Kidney epithelial cell (primary cell): ENCODE measurements around the gene NFYC. TPM values are rescaled to one million over a fixed set of nuclear protein-coding genes. Genes with fewer than 3 reads are reported as not detected.

ENCODE experiments used
- DNase-seq: peaks from one replicate; pipeline ENCODE4 v3.0.0-alpha.2; 2010; ENCODE audit warnings: low read depth
- H3K27me3 ChIP-seq: 2 replicates; pipeline ENCODE4 v1.6.0; 2011; ENCODE audit warnings: low read length; ENCODE audit not compliant: control insufficient read depth, insufficient read depth
- H3K36me3 ChIP-seq: 2 replicates; pipeline ENCODE4 v1.5.1; 2011; ENCODE audit warnings: low read length; ENCODE audit not compliant: control insufficient read depth, insufficient read depth
- H3K4me3 ChIP-seq: 2 replicates; pipeline ENCODE4 v1.5.1; 2011; ENCODE audit warnings: low read depth, mild to moderate bottlenecking, control low read depth, low read length
- total RNA-seq: library from RNA; depleted of rRNA; stranded (reverse); fragments of >200 nt; gene quantifications from 2 replicates; pipeline ENCODE4 v1.2.3, GENCODE V29; 2015
- TF ChIP-seq, protein P1 (sequence below): IDR thresholded peaks from 2 replicates; pipeline ENCODE4 v1.5.1; 2011; ENCODE audit warnings: mild to moderate bottlenecking, moderate library complexity, low read length, control low read depth, inconsistent platforms; ENCODE audit not compliant: insufficient read depth, poor library complexity, severe bottlenecking

The NFYC gene
- total RNA-seq, 1 donor from 2014 or later = 44.4 TPM

DNA sequence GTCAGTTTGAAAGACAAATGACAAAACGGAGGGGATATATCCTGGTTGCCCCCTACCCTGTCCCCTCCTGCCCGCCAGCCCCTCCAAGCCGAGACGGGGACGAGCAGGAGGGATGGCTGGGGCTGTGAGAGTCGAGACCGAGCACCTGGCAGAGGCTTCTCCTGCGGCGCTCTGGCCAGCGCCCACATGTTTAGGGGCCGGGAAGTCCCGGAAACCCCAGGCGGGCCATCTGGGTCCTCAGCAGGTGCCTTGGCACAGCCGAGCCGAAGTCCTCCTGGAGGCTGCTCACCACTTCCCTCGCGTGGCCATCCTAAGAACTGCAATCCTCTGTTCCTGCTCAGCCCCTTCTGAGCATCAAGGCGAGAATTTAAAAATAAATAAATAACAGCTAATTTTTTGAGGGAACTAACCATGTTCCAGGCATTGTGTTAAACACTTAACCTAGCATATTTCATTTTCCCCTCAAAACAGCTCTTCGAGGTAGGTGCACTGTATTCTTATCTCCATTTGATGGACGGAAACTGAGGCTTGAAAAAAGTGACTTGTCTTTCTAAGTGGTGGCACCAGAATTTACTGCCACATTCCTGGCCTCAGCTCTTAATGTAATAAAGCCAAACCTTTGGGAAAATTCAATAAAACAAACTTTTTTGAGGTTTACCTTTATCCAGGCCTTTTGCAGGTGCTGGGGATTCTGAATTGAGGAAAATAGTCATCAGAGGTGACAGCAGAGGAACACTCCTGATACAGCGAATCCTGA is 22.6 kb upstream of the NFYC start:
- Histone ChIP-seq H3K27me3 (no peaks in the 10 kb centered on the region), H3K36me3 (no peaks in the 10 kb centered on the region), H3K4me3 (no peak overlapping the region)
- no peak for DNase-seq
- TF ChIP-seq, protein P1, sequence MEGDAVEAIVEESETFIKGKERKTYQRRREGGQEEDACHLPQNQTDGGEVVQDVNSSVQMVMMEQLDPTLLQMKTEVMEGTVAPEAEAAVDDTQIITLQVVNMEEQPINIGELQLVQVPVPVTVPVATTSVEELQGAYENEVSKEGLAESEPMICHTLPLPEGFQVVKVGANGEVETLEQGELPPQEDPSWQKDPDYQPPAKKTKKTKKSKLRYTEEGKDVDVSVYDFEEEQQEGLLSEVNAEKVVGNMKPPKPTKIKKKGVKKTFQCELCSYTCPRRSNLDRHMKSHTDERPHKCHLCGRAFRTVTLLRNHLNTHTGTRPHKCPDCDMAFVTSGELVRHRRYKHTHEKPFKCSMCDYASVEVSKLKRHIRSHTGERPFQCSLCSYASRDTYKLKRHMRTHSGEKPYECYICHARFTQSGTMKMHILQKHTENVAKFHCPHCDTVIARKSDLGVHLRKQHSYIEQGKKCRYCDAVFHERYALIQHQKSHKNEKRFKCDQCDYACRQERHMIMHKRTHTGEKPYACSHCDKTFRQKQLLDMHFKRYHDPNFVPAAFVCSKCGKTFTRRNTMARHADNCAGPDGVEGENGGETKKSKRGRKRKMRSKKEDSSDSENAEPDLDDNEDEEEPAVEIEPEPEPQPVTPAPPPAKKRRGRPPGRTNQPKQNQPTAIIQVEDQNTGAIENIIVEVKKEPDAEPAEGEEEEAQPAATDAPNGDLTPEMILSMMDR = peak; percentile 96

DNA sequence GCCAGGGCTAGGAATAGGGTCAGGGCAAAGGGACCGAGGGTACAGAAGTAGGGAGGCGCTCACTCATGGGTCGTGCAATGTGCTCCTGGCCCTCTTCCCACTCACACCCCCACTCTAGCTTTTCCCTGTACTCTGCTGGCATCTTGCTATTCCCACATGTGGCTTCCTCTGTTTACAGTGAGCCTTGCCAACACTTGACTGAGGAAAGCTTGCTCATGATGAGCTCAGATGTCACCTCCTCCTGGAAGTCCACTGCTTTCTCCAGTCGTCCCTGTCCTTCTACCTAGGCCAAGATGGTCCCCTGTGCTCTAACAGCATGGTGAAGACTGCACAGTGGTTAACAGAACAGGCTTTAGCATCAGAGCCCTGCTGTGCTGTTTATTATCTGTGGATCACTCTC is 18.1 kb upstream of the NFYC start:
- Histone ChIP-seq H3K36me3 (no peaks in the 10 kb centered on the region), H3K27me3 (no peaks in the 10 kb centered on the region), H3K4me3 (no peak overlapping the region)
- no peak for DNase-seq
- TF ChIP-seq, protein P1 = no peak

DNA sequence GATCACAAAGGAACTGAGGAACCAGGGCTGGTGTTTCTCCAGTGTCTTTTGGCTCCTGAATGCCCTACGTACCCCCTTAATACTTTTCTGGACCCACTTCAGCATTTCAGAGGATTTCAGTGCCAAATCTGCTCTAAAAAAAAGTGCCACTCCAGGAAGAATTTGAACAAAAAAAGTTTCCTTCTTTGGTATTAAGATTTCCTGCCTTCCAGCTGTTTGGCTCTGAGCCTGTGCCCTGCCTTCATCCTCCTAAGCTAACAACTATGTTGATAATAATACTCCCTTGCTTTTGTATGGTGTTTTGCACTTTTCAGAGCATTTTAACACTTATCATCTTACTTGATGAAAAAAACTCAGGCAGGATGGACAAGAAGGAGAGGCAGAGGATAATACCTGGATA is 15.0 kb upstream of the NFYC start:
- DNase-seq = no peak
- H3K36me3 ChIP-seq = no peaks in the 10 kb centered on the region
- TF ChIP-seq, protein P1 = no peak
- H3K27me3 ChIP-seq = no peaks in the 10 kb centered on the region
- H3K4me3 ChIP-seq = no peak overlapping the region

DNA sequence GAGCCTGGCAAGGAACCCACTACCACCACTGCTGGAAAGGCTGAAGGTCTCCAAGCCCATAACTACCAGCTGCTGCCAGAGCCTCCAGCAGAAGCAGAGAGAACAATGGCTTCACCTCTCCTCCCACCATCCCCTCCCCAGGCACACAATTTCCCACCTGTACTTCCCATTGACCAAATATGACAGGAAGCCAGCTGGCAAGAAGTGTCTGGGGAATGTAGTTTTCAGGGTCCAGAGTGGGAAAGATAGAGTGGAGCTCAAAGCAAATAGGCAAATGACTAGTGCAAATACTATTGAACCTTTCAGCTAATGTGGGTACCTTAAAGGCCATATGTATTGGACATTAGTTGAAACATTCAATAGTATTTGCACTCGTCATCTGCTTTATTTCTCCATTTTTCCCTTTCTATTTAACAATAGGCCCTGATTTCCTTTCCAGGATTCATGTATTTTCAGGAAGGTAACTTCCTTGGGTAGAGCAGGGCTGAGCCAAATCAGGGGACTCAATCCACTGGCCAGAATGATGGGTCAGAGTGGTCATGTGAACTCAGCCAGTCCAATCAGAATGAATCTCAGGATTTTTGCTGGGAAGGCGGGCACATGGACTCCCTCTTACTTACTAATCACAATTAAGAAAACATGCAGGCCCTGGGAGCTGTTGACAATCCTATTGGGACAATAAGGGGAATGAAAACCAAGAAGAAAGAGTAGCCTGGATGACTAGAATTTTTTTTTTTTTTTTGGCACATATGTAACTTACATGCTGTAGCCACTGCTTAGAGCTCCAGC is 12.1 kb upstream of the NFYC start:
- Histone ChIP-seq H3K4me3 (no peak overlapping the region), H3K27me3 (no peaks in the 10 kb centered on the region), H3K36me3 (no peaks in the 10 kb centered on the region)
- TF ChIP-seq, protein P1 = no peak
- no peak for DNase-seq

DNA sequence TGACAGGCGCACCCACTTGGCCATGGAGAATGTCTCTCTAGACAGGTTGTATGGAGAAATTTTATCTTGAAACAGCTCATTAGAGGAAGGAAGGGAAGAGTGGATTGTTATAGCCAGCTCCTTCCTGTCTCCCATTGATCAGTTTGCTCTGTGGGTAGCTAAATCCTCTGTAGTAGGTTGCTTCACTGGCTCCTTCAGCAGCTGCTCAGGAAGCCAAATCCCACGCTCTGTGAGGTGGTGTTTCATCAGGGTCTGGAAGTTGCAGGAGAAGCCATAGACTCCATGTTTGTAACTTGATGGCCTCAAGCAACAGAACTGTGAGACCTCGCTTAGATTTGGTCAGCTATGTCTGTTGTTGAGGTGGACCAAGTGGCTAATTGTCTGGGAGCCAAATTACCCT is 6.8 kb upstream of the NFYC start:
- H3K36me3 ChIP-seq = no peaks in the 10 kb centered on the region
- no peak for DNase-seq
- TF ChIP-seq, protein P1 = no peak
- H3K27me3 ChIP-seq = no peaks in the 10 kb centered on the region
- H3K4me3 ChIP-seq = no peak overlapping the region
